HFFc6 (cell line): ENCODE measurements around the gene MCM8. TPM values are rescaled to one million over a fixed set of nuclear protein-coding genes. Genes with fewer than 3 reads are reported as not detected.
A peak's percentile ranks its signal among the peaks of the same experiment; 100 is the strongest.

Experiments used
- DNase-seq: peaks from one replicate; pipeline ENCODE4 v3.0.0-alpha.2; 2018
- H3K27ac Mint-ChIP-seq: 2 replicates; pipeline ENCODE4 v1.8.0; 2020; ENCODE audit warnings: mild to moderate bottlenecking, mixed read lengths
- H3K27me3 Mint-ChIP-seq: 2 replicates; pipeline ENCODE4 v1.8.0; 2021; ENCODE audit warnings: mild to moderate bottlenecking, moderate library complexity, mixed read lengths; ENCODE audit not compliant: insufficient read depth
- H3K36me3 Mint-ChIP-seq: 2 replicates; pipeline ENCODE4 v1.8.0; 2021; ENCODE audit warnings: low read depth, mixed read lengths
- H3K4me1 Mint-ChIP-seq: 2 replicates; pipeline ENCODE4 v1.8.0; 2020; ENCODE audit warnings: low read depth, mixed read lengths
- H3K4me3 Mint-ChIP-seq: 2 replicates; pipeline ENCODE4 v1.8.0; 2020; ENCODE audit warnings: mild to moderate bottlenecking, moderate library complexity, mixed read lengths
- H3K9me3 Mint-ChIP-seq: 2 replicates; pipeline ENCODE4 v1.8.0; 2020; ENCODE audit warnings: mild to moderate bottlenecking, mixed read lengths
- CTCF ChIP-seq: fragments of 200-600 bp; sonication (generic); IDR thresholded peaks from 2 replicates; pipeline ENCODE4 v1.5.0; 2021; ENCODE audit warnings: antibody characterized with exemption, mild to moderate bottlenecking
- long read RNA-seq: library from polyadenylated mRNA; unstranded; transcript quantifications from one replicate; pipeline ENCODE4 v2.0.0, GENCODE V29; 2019
- total RNA-seq, 6 experiments: library from RNA; stranded (reverse); fragmentation: NEBNext Ultra II Directional; extraction: Animal tissue kit (Norgen Biotek cat#: 25700); gene quantifications; 2 replicates in 1 of 6; 3 replicates in 5 of 6; pipeline ENCODE4 v1.2.3, GENCODE V29; 2021

MCM8 gene
- total RNA-seq, result 10 to 100 TPM in 5 of 6 experiments, 1 to 10 TPM in 1; 7.6 to 14.2 (median 13.8) TPM
- long read RNA-seq, full-length matches to known transcripts, result 1 of 4 reads
- long read RNA-seq, partial matches to known transcripts, result 2 of 4 reads
- long read RNA-seq, other reads (novel, unspliced or antisense), result 1 of 4 reads

- Mint-ChIP-seq H3K4me3 (peak within 1 kb of the TSS; percentile 99), H3K9me3 (no peaks in the 10 kb centered on the region), H3K4me1 (peaks cover 43% of the 10 kb centered on the region), H3K36me3 (peaks cover 8% of the 10 kb centered on the region), H3K27ac (peak within 1 kb of the TSS; percentile 86), H3K27me3 (no peaks in the 10 kb centered on the region)
- no peak; the same call in 1 of the 2 replicates for TF ChIP-seq CTCF
- DNase-seq, result peak; percentile 94
Observed at GRCh38 chr20:5950271-5951031, at the start of gene MCM8, which contains the start of gene TRMT6. TSS of gene MCM8 (plus strand) at chr20:5950652. CDS start at chr20:5952016, 1,364 bp downstream. TSS of gene TRMT6 (minus strand) at chr20:5950533. CDS start at chr20:5950405, 128 bp downstream.

- no peak overlapping the region for H3K27ac Mint-ChIP-seq
- peaks cover 21% of the 10 kb centered on the region for H3K27me3 Mint-ChIP-seq
Observed at GRCh38 chr20:5900908-5901307, 49.5 kb upstream of the MCM8 start.

GRCh38 chr20:5908981-5909380 lies 41.5 kb upstream of the MCM8 start:
- H3K27me3 Mint-ChIP-seq, result peaks cover 32% of the 10 kb centered on the region
- no peak overlapping the region for H3K4me3 Mint-ChIP-seq
- TF ChIP-seq CTCF, result no peak
- H3K9me3 Mint-ChIP-seq, result no peaks in the 10 kb centered on the region
- H3K27ac Mint-ChIP-seq, result no peak overlapping the region
- peaks cover 6% of the 10 kb centered on the region; the same call in 1 of the 2 replicates for H3K4me1 Mint-ChIP-seq
- no peaks in the 10 kb centered on the region for H3K36me3 Mint-ChIP-seq
- DNase-seq, result no peak

More at GRCh38 chr20:5900908-5901307, 49.5 kb upstream of the MCM8 start:
- no peak for DNase-seq
- H3K36me3 Mint-ChIP-seq, result no peaks in the 10 kb centered on the region
- H3K9me3 Mint-ChIP-seq, result no peaks in the 10 kb centered on the region
- TF ChIP-seq CTCF, result no peak
- no peaks in the 10 kb centered on the region for H3K4me1 Mint-ChIP-seq
- no peak overlapping the region for H3K4me3 Mint-ChIP-seq

GRCh38 chr20:5910186-5910585 lies 40.3 kb upstream of the MCM8 start:
- H3K27me3 Mint-ChIP-seq, result peaks cover 27% of the 10 kb centered on the region

GRCh38 chr20:5913166-5913565 lies 37.3 kb upstream of the MCM8 start:
- H3K27ac Mint-ChIP-seq, result no peak overlapping the region
- H3K36me3 Mint-ChIP-seq, result no peaks in the 10 kb centered on the region
- H3K4me1 Mint-ChIP-seq, result peaks cover 6% of the 10 kb centered on the region; the same call in 1 of the 2 replicates
- no peak overlapping the region for H3K4me3 Mint-ChIP-seq
- no peak for DNase-seq
- H3K27me3 Mint-ChIP-seq, result peaks cover 13% of the 10 kb centered on the region
- H3K9me3 Mint-ChIP-seq, result no peaks in the 10 kb centered on the region
- TF ChIP-seq CTCF, result no peak

More at GRCh38 chr20:5910186-5910585, 40.3 kb upstream of the MCM8 start:
- H3K9me3 Mint-ChIP-seq, result no peaks in the 10 kb centered on the region
- H3K27ac Mint-ChIP-seq, result no peak overlapping the region
- H3K36me3 Mint-ChIP-seq, result no peaks in the 10 kb centered on the region
- H3K4me1 Mint-ChIP-seq, result peaks cover 6% of the 10 kb centered on the region; the same call in 1 of the 2 replicates
- no peak for TF ChIP-seq CTCF
- H3K4me3 Mint-ChIP-seq, result no peak overlapping the region
- no peak for DNase-seq
